Activated T-cell treated with anti-CD3 and anti-CD28 coated beads for 4 hours (primary cell): Measurements from ENCODE around the gene EIF4A3.
"Not testable (repeated sequence)": the region's sequence is repeated elsewhere in the genome, so short reads cannot be mapped to it uniquely, and the experiment has no call there.

ENCODE experiments used
- DNase-seq: peaks from one replicate; pipeline ENCODE4 v3.0.0-alpha.2; 2020

Gene EIF4A3

GRCh38 chr17:80171681-80172080, 24.8 kb upstream of the EIF4A3 start:
- no peak for DNase-seq

DNA sequence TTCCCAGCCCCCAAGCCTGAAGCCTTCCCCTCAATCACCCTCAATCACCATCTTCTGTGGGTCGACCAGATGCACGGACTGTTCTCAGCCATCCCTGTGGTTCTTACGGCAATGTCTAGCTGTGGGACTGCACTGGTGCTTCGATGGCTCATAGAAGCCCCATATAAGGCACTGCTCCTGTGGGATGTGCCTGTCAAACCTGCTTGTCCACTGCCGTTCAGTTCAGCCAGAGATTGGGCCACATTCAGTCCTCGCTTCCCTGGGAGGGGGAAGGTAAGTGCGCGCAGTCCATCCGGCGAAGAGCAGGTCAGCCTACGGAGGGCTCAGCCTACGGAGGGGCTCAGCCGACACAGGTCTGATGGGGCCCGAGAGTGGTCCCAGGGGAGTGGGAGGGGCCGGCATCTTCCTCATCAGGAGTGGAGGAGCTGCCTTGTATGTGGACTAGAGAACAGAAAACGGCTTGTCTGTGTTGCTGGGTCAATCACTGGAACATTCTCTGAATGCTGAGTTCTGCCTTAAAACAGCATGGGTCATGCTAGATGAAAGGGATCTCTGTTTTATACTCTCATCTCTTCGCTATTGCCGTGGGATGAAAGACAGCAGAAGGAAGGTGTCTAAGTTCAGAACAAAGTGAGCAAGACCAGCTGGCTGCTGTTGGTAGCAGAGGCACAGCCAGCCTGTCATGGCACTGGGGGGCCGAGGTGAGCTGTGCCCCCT, 23.0 kb upstream of the EIF4A3 start, which contains the start of gene CARD14:
CARD14 (plus strand) TSS at position 247 of the 717 bp plus-strand sequence. CDS start 11,409 bp downstream, outside the sequence.
- DNase-seq: no peak

DNA sequence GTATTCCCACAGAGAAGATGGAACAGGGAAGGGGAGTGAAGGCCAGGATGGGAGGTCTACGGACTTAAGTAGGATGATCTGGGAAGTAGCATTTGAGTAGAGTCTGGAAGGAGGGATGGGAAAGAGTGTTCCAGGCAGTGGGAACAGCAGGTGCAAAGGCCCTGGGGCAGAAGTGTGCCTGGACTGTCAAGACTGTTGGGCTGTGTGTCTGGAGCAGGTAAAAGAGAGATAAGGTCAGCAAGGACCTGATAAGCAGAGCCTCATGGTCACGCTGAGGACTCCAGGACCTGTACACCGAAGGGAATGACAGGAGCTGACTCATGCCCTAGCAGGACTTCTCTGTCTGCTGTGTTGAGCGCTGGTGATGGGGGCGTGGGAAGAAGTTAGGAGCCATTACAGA, 22.2 kb upstream of the EIF4A3 start:
- no peak for DNase-seq

DNA sequence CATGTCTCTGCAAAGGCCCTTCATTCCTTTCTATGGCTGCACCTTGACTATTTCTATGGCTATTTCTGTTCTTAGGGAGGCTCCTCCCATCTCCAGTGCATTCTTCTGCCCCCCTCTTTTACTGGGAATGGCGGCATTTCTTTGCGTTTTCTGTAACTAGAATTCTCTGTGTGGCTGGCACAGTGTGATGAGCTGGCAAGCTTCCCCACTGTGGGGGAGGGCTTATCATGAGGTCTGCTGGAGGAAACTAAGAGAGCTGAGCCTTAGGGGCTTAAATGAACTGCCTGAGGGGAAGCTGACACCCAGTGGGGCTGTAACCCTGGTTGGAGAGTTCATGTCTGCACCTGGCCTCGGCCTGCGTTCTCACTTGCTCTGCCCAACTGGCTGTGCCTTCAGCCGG, 21.4 kb upstream of the EIF4A3 start:
- DNase-seq: no peak

DNA sequence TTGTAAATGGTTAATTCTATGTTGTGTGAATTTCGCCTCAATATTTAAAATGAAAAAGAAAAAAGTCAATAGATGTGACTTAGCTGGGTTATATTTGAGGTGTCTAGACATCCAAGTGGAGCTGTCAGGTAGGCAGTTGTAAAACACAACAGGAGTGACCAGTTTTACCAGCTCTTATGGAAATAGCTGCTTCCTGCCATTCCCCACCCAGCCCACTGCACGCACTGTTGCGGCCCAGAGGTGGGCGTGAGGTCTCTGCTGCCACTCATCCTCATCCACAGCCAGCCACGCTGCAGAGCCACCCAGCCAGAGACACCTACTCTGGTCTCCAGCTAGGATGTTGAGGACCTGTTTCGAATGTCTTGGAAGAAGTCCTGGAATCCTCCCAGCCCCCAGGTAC, 19.5 kb upstream of the EIF4A3 start:
- no peak for DNase-seq

- no peak for DNase-seq
Measured at GRCh38 chr17:80164185-80164584, 17.3 kb upstream of the EIF4A3 start.

DNA sequence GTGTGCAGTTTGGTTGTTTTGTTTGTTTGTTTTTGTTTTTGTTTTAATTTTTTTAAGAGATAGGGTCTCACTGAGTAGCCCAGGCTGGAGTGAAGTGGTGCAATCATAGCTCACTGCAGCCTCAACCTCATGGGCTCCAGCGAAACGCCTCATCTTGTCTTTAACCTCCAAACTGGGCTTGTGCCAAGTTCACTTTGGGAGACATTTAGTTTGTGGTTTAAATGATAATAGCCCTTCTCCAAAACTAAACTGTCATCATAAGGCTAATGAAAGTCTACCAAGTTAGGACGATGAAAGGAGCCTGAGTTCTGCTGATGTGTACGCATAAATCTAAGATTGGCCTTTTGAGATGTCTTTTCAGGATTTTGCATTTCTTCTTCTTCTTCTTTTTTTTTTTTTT, 16.4 kb upstream of the EIF4A3 start:
- no peak for DNase-seq

GRCh38 chr17:80160536-80160935, 13.6 kb upstream of the EIF4A3 start:
- DNase-seq: no peak

GRCh38 chr17:80158846-80159245, 11.9 kb upstream of the EIF4A3 start:
- no peak for DNase-seq

- not testable (repeated sequence) for DNase-seq
Measured at GRCh38 chr17:80155600-80155999, 8.7 kb upstream of the EIF4A3 start.

- no peak for DNase-seq
Measured at GRCh38 chr17:80154166-80154565, 7.2 kb upstream of the EIF4A3 start.

DNA sequence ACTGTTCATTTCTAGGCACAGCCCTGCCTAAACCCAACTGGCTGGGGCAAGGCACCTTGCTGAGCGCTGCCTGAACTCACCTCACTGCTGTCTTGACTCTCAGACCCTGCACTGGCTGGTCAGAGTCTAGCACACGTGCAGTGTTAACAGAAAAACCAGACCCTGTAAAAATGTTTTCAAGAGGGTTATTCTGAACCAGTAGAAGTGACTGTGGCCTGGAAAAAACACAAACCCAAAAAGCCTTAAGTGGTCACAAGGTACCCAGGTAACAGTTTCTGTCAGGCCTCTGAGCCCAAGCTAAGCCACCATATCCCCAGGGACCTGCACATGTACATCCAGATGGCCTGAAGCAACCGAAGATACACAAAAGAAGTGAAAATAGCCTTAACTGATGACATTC, 6.1 kb upstream of the EIF4A3 start:
- DNase-seq: no peak

DNA sequence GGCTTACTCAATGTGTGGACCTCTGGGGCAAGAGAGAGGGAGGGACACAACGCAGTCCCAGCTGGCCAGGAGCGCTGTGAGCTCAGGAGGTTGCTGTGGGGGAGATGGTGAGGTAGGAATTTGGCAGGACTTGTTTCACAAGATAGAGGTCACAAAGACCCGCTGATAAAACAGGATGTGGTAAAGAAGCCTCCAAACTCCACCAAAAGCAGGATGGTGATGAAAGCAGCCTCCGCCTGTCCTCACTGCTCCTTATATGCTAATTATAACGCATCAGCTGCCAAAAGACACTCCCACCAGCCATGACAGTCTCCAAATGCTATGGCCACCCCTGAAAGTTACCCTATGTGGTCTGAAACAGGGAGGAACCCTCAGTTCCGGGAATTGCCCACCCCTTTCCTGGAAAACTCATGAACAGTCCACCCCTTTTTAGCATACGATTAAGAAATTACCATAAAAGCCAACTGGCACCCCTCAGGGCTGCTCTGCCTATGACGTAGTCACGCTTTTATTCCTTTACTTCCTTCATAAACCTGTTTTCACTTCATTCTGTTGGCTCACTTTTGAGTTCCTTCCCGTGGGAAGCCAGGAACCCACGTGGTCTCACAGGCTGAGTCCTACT, 5.3 kb upstream of the EIF4A3 start:
- no peak for DNase-seq

- DNase-seq: no peak
Measured at GRCh38 chr17:80151333-80151732, 4.4 kb upstream of the EIF4A3 start.

- no peak for DNase-seq
Measured at GRCh38 chr17:80146121-80147034, 550 bp downstream of the EIF4A3 start.

- no peak for DNase-seq
Measured at GRCh38 chr17:80145076-80146075, 1.6 kb downstream of the EIF4A3 start.

DNA sequence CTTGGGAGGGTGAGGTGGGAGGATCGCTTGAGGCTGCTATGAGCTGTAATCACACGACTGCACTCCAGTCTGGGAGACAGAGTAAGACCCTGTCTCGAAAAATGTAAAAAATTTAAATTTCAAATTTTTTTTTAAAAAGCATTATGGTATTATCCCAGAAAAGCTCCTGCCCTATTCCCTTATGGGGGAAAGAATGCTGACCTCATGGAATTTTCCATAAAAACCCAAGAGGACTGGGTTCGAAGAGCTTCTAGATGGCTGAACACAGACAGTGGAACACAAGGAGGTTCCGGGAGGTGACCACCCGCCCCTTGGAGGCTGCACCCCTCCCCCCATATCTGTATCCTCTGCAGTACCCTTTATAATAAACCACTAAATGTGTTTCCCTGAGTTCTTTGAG, 4.0 kb downstream of the EIF4A3 start:
- no peak for DNase-seq

- DNase-seq: no peak
Measured at GRCh38 chr17:80141463-80142165, 5.3 kb downstream of the EIF4A3 start.

DNA sequence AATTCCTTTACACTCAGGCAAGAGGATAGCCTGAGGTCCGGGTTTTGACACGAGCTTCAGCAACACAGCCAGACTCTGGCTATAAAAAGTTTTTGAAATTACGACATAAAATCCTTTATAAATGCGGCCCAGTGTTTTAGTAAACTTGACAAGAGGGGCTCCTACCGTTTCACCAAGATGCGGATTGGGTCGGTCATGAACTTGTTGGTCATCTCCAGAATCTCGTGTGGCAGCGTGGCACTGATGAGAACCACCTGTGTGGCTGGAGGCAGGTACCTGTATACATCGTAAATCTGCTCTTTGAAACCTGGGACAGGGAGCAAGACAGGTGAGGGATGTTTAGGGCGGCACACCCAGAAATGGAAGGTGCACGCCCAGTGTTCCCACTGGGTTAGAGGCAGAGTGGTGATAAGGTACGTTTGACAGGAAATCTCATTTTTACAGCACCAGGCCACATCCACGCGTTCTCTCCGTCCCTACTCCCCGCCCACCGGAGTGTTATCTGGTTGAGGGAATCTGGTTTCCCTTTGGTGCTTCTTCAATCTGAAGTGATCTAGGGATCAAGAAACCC, 8.0 kb downstream of the EIF4A3 start:
- DNase-seq: no peak

DNA sequence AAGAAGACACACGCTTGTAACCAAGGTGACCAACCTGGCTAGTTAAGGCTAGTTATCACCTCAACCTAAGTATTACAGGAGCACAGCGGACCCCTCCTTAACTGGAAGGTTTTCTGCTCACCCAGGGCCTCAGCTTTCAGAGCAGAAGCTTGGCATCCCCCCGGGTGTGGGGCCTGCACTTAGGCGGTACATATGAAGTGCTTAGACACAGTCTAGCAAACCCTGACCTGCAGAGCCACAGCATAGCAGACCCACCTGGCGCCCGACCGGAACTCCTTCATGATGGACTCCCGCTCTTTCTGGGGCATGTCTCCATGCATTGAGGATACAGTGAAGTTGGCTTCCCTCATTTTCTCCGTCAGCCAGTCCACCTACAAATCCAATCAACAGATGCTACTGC, 9.8 kb downstream of the EIF4A3 start:
- no peak for DNase-seq

GRCh38 chr17:80133626-80133970, 13.3 kb downstream of the EIF4A3 start:
- no peak for DNase-seq
